Measurements from ENCODE around the gene TSC22D3.
A peak's percentile ranks its signal among the peaks of the same experiment; 100 is the strongest.
"Not testable (repeated sequence)": the region's sequence is repeated elsewhere in the genome, so short reads cannot be mapped to it uniquely, and the experiment has no call there.

Gene TSC22D3

GRCh38 chrX:107775734-107776511 lies at the start of gene TSC22D3:
Gene TSC22D3 (minus strand): TSS chrX:107775787. CDS start chrX:107775419, 368 bp downstream.
- peak within 1 kb of the TSS; percentile 71 for H3K4me3 ChIP-seq (ENCODE audit: low read depth, low read length)
- H3K27ac ChIP-seq (ENCODE audit: low read depth, low read length) = no peak within 1 kb of the TSS
- H3K9me3 ChIP-seq (ENCODE audit: control insufficient read depth, insufficient read depth, low read length) = no peaks in the 10 kb centered on the region
- no peak within 1 kb of the TSS for H3K9ac ChIP-seq (ENCODE audit: low read depth, low read length)
- peaks cover 58% of the 10 kb centered on the region for H3K27me3 ChIP-seq (ENCODE audit: control insufficient read depth, insufficient read depth, low read length)
- no peaks in the 10 kb centered on the region for H3K36me3 ChIP-seq (ENCODE audit: control insufficient read depth, insufficient read depth, low read length)
- peaks cover 48% of the 10 kb centered on the region for H3K4me1 ChIP-seq (ENCODE audit: control insufficient read depth, insufficient read depth, low read length)

GRCh38 chrX:107823456-107823855 lies 47.9 kb upstream of the TSC22D3 start:
- peaks cover 18% of the 10 kb centered on the region for H3K9me3 ChIP-seq (ENCODE audit: control insufficient read depth, insufficient read depth, low read length)
- peaks cover 43% of the 10 kb centered on the region for H3K27me3 ChIP-seq (ENCODE audit: control insufficient read depth, insufficient read depth, low read length)
- no peak overlapping the region for H3K9ac ChIP-seq (ENCODE audit: low read depth, low read length)
- H3K36me3 ChIP-seq (ENCODE audit: control insufficient read depth, insufficient read depth, low read length) = no peaks in the 10 kb centered on the region
- no peak overlapping the region for H3K4me3 ChIP-seq (ENCODE audit: low read depth, low read length)
- 0 out of 2 replicates have a peak, but pooled peaks cover 4% of the 10 kb centered on the region for H3K4me1 ChIP-seq (ENCODE audit: control insufficient read depth, insufficient read depth, low read length)
- no peak overlapping the region for H3K27ac ChIP-seq (ENCODE audit: low read depth, low read length)

GRCh38 chrX:107823042-107823441 lies 47.5 kb upstream of the TSC22D3 start:
- Histone ChIP-seq H3K9me3 (ENCODE audit: control insufficient read depth, insufficient read depth, low read length) (peaks cover 21% of the 10 kb centered on the region), H3K9ac (ENCODE audit: low read depth, low read length) (no peak overlapping the region), H3K4me1 (ENCODE audit: control insufficient read depth, insufficient read depth, low read length) (0 out of 2 replicates have a peak, but pooled peaks cover 4% of the 10 kb centered on the region), H3K27me3 (ENCODE audit: control insufficient read depth, insufficient read depth, low read length) (peaks cover 39% of the 10 kb centered on the region), H3K36me3 (ENCODE audit: control insufficient read depth, insufficient read depth, low read length) (no peaks in the 10 kb centered on the region), H3K4me3 (ENCODE audit: low read depth, low read length) (no peak overlapping the region), H3K27ac (ENCODE audit: low read depth, low read length) (no peak overlapping the region)

- Histone ChIP-seq H3K4me1 (ENCODE audit: control insufficient read depth, insufficient read depth, low read length) (no peaks in the 10 kb centered on the region), H3K9ac (ENCODE audit: low read depth, low read length) (no peak overlapping the region), H3K36me3 (ENCODE audit: control insufficient read depth, insufficient read depth, low read length) (no peaks in the 10 kb centered on the region), H3K27me3 (ENCODE audit: control insufficient read depth, insufficient read depth, low read length) (peaks cover 3% of the 10 kb centered on the region; the same call in 1 of the 2 replicates), H3K4me3 (ENCODE audit: low read depth, low read length) (no peak overlapping the region), H3K27ac (ENCODE audit: low read depth, low read length) (no peak overlapping the region), H3K9me3 (ENCODE audit: control insufficient read depth, insufficient read depth, low read length) (peaks cover 30% of the 10 kb centered on the region)
Measured at GRCh38 chrX:107818900-107819521, 43.4 kb upstream of the TSC22D3 start.

- not testable (repeated sequence) for H3K27me3 ChIP-seq (ENCODE audit: control insufficient read depth, insufficient read depth, low read length); H3K4me3 ChIP-seq (ENCODE audit: low read depth, low read length); H3K9ac ChIP-seq (ENCODE audit: low read depth, low read length); H3K27ac ChIP-seq (ENCODE audit: low read depth, low read length); H3K36me3 ChIP-seq (ENCODE audit: control insufficient read depth, insufficient read depth, low read length); H3K9me3 ChIP-seq (ENCODE audit: control insufficient read depth, insufficient read depth, low read length); H3K4me1 ChIP-seq (ENCODE audit: control insufficient read depth, insufficient read depth, low read length)
Measured at GRCh38 chrX:107810053-107810452, 34.5 kb upstream of the TSC22D3 start.

- H3K27me3 ChIP-seq (ENCODE audit: control insufficient read depth, insufficient read depth, low read length) = peaks cover 9% of the 10 kb centered on the region; the same call in 1 of the 2 replicates
- no peak overlapping the region for H3K4me3 ChIP-seq (ENCODE audit: low read depth, low read length)
- H3K9ac ChIP-seq (ENCODE audit: low read depth, low read length) = no peak overlapping the region
Measured at GRCh38 chrX:107805179-107805578, 29.6 kb upstream of the TSC22D3 start.

GRCh38 chrX:107804427-107804826 lies 28.8 kb upstream of the TSC22D3 start:
- Histone ChIP-seq H3K4me1 (ENCODE audit: control insufficient read depth, insufficient read depth, low read length) (no peaks in the 10 kb centered on the region), H3K27me3 (ENCODE audit: control insufficient read depth, insufficient read depth, low read length) (peaks cover 11% of the 10 kb centered on the region; the same call in 1 of the 2 replicates)

More at GRCh38 chrX:107805179-107805578, 29.6 kb upstream of the TSC22D3 start:
- Histone ChIP-seq H3K9me3 (ENCODE audit: control insufficient read depth, insufficient read depth, low read length) (no peaks in the 10 kb centered on the region), H3K36me3 (ENCODE audit: control insufficient read depth, insufficient read depth, low read length) (no peaks in the 10 kb centered on the region), H3K4me1 (ENCODE audit: control insufficient read depth, insufficient read depth, low read length) (no peaks in the 10 kb centered on the region), H3K27ac (ENCODE audit: low read depth, low read length) (no peak overlapping the region)

GRCh38 chrX:107787827-107788226 lies 12.2 kb upstream of the TSC22D3 start:
- Histone ChIP-seq H3K4me1 (ENCODE audit: control insufficient read depth, insufficient read depth, low read length) (no peaks in the 10 kb centered on the region), H3K27ac (ENCODE audit: low read depth, low read length) (no peak overlapping the region), H3K9ac (ENCODE audit: low read depth, low read length) (no peak overlapping the region), H3K27me3 (ENCODE audit: control insufficient read depth, insufficient read depth, low read length) (peaks cover 6% of the 10 kb centered on the region), H3K9me3 (ENCODE audit: control insufficient read depth, insufficient read depth, low read length) (no peaks in the 10 kb centered on the region), H3K4me3 (ENCODE audit: low read depth, low read length) (no peak overlapping the region), H3K36me3 (ENCODE audit: control insufficient read depth, insufficient read depth, low read length) (no peaks in the 10 kb centered on the region)

More at GRCh38 chrX:107804427-107804826, 28.8 kb upstream of the TSC22D3 start:
- H3K4me3 ChIP-seq (ENCODE audit: low read depth, low read length) = no peak overlapping the region
- H3K36me3 ChIP-seq (ENCODE audit: control insufficient read depth, insufficient read depth, low read length) = no peaks in the 10 kb centered on the region
- H3K27ac ChIP-seq (ENCODE audit: low read depth, low read length) = no peak overlapping the region
- no peaks in the 10 kb centered on the region for H3K9me3 ChIP-seq (ENCODE audit: control insufficient read depth, insufficient read depth, low read length)
- H3K9ac ChIP-seq (ENCODE audit: low read depth, low read length) = no peak overlapping the region

- Histone ChIP-seq H3K9ac (ENCODE audit: low read depth, low read length) (no peak overlapping the region), H3K27me3 (ENCODE audit: control insufficient read depth, insufficient read depth, low read length) (peaks cover 19% of the 10 kb centered on the region), H3K9me3 (ENCODE audit: control insufficient read depth, insufficient read depth, low read length) (no peaks in the 10 kb centered on the region), H3K36me3 (ENCODE audit: control insufficient read depth, insufficient read depth, low read length) (no peaks in the 10 kb centered on the region), H3K27ac (ENCODE audit: low read depth, low read length) (no peak overlapping the region), H3K4me1 (ENCODE audit: control insufficient read depth, insufficient read depth, low read length) (peaks cover 13% of the 10 kb centered on the region), H3K4me3 (ENCODE audit: low read depth, low read length) (no peak overlapping the region)
Measured at GRCh38 chrX:107780525-107780924, 4.9 kb upstream of the TSC22D3 start.

- peak within 1 kb of the TSS; percentile 71 for H3K4me3 ChIP-seq (ENCODE audit: low read depth, low read length)
- no peaks in the 10 kb centered on the region for H3K36me3 ChIP-seq (ENCODE audit: control insufficient read depth, insufficient read depth, low read length)
- H3K9ac ChIP-seq (ENCODE audit: low read depth, low read length) = no peak within 1 kb of the TSS
- no peak within 1 kb of the TSS for H3K27ac ChIP-seq (ENCODE audit: low read depth, low read length)
- peaks cover 39% of the 10 kb centered on the region for H3K4me1 ChIP-seq (ENCODE audit: control insufficient read depth, insufficient read depth, low read length)
- no peaks in the 10 kb centered on the region for H3K9me3 ChIP-seq (ENCODE audit: control insufficient read depth, insufficient read depth, low read length)
- peaks cover 46% of the 10 kb centered on the region for H3K27me3 ChIP-seq (ENCODE audit: control insufficient read depth, insufficient read depth, low read length)
Measured at GRCh38 chrX:107777536-107777832, 1.9 kb upstream of the TSC22D3 start, which contains the start of gene NCBP2L. Gene NCBP2L (plus strand): TSS chrX:107777733. CDS start chrX:107794221, 16,488 bp downstream.

Measured in HUES48 (cell line).